Prostate gland (tissue), 2 donors: ENCODE data around the gene ETV5. TPM values are rescaled to one million over a fixed set of nuclear protein-coding genes. Genes with fewer than 3 reads are reported as not detected.

ENCODE experiments used
- DNase-seq: peaks from one replicate; pipeline ENCODE4 v3.0.0-alpha.2; 2019; ENCODE audit warnings: low spot score
- H3K27ac ChIP-seq, 2 donors: fragments of 200-600 bp; sonication (generic); 2 replicates each; pipeline ENCODE4 v1.5.1; 2017 to 2019
- H3K27me3 ChIP-seq: fragments of 200-600 bp; sonication (generic); replicated peaks from 2 replicates; pipeline ENCODE4 v1.5.1; 2019; ENCODE audit not compliant: insufficient read depth
- H3K36me3 ChIP-seq, 2 donors: fragments of 200-600 bp; sonication (generic); 1 replicate in 1 of 2; 2 replicates in 1 of 2; pipeline versions ENCODE4 v1.5.1 to v1.8.1; 2017 to 2019
- H3K4me1 ChIP-seq: fragments of 200-600 bp; sonication (generic); replicated peaks from 2 replicates; pipeline ENCODE4 v1.5.1; 2019
- H3K4me3 ChIP-seq, 2 donors: fragments of 200-600 bp; sonication (generic); 2 replicates each; pipeline ENCODE4 v1.5.1; 2017 to 2019
- H3K9me3 ChIP-seq: fragments of 200-600 bp; sonication (generic); 2 replicates; pipeline ENCODE4 v1.5.1; 2017
- CTCF ChIP-seq, 4 experiments: fragments of 200-600 bp in 2 of 4; fragments of 450-650 bp in 2 of 4; sonication (generic) in 2 of 4; IDR thresholded peaks; 1 replicate in 3 of 4; 2 replicates in 1 of 4; pipeline ENCODE4 v1.5.1; 2016 to 2019; ENCODE audit warnings: antibody characterized with exemption in 4 of 4, mild to moderate bottlenecking in 2 of 4, moderate library complexity in 2 of 4
- POLR2A ChIP-seq: fragments of 450-650 bp; IDR thresholded peaks from one replicate; pipeline ENCODE4 v1.6.1; 2016; ENCODE audit warnings: antibody characterized with exemption, mild to moderate bottlenecking
- POLR2AphosphoS5 ChIP-seq: sonication (generic); formaldehyde crosslinking; IDR thresholded peaks from one replicate; pipeline ENCODE4 v1.6.1; 2017; ENCODE audit warnings: antibody characterized with exemption
- WGBS: methylation state at CpG from one replicate; pipeline ENCODE4 v1.1.5; 2018; 5-methylcytosine and 5-hydroxymethylcytosine counted together
- intact Hi-C: fragments of 100-400 bp; cut with DNase I; formaldehyde crosslinking; loops from one replicate; pipeline ENCODE4 v1.14.2; 2022
- total RNA-seq, 2 donors: library from RNA; depleted of rRNA; stranded (reverse); fragments of >200 nt; gene quantifications; one replicate each; pipeline ENCODE4 v1.1.0, GENCODE V29; 2016

The ETV5 gene
- total RNA-seq, 2 donors from 2014 or later, result 16.5 to 17.6 TPM

- Histone ChIP-seq H3K36me3 (no peaks in the 10 kb centered on the region), H3K27me3 (no peaks in the 10 kb centered on the region), H3K9me3 (no peaks in the 10 kb centered on the region), H3K4me3 (no peak overlapping the region), H3K4me1 (no peaks in the 10 kb centered on the region), H3K27ac (no peak overlapping the region)
- intact Hi-C loops, result no loop called here
- TF ChIP-seq POLR2AphosphoS5, result no peak
- TF ChIP-seq POLR2A, result no peak
- TF ChIP-seq CTCF (IDR thresholded peaks at IDR 0.05), result no peak
- WGBS, result 78% methylated on average over 3 of the region's 3 CpGs
- DNase-seq, result no peak
Measured at GRCh38 chr3:186014866-186015265, 94.0 kb downstream of the ETV5 start.

DNA sequence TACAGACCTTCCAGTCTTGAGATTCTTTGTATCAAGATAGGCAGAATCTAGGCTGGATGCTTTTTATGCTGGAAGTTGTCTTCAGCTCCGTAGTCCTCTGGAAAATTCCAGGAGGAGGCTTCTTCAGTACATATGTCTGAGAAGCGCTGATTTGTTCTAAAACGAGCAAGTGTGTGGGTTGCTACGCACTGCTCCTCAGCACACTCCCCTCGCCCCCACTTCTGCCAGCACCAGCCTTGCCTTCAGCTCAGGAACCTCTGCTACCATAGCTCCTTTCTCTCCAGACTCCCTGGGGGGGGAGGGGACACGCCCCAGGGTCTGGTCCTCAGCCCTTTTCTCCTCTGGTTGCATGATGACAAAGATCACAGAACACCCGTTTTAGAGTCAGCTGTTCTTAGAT, 95.6 kb downstream of the ETV5 start:
- intact Hi-C loops, result no loop called here
- no peak overlapping the region for H3K4me3 ChIP-seq
- no peak overlapping the region for H3K27ac ChIP-seq
- no peaks in the 10 kb centered on the region for H3K27me3 ChIP-seq
- 73% methylated on average over 7 of the region's 7 CpGs for WGBS
- no peaks in the 10 kb centered on the region for H3K4me1 ChIP-seq
- no peaks in the 10 kb centered on the region for H3K36me3 ChIP-seq
- no peak for DNase-seq
- TF ChIP-seq POLR2AphosphoS5 (no peak), POLR2A (no peak), CTCF (IDR thresholded peaks at IDR 0.05) (no peak)
- H3K9me3 ChIP-seq, result no peaks in the 10 kb centered on the region

DNA sequence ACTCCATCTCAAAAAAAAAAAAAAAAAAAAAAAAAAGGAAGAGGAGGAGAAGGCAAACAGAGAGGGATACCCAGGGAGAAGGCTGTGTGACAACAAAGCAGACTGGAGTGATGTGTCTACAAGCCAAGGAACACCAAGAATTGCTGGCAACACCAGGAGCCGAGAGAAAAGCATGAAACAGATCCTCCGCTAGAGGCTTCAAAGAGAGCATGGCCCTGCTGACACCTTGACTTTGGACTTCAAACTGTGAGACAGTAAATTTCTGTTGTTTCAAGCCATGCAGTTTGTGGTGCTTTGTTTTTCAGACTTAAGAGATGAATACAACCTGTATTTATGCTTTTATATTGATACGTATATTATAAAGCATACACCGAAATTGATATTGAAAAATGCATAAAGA, 96.8 kb downstream of the ETV5 start:
- Histone ChIP-seq H3K9me3 (no peaks in the 10 kb centered on the region), H3K4me1 (no peaks in the 10 kb centered on the region), H3K36me3 (no peaks in the 10 kb centered on the region), H3K4me3 (no peak overlapping the region), H3K27ac (no peak overlapping the region), H3K27me3 (no peaks in the 10 kb centered on the region)
- no peak for DNase-seq
- intact Hi-C loops, result no loop called here
- no peak for TF ChIP-seq POLR2A
- TF ChIP-seq POLR2AphosphoS5, result no peak
- no peak for TF ChIP-seq CTCF (IDR thresholded peaks at IDR 0.05)
- 87% methylated on average over 4 of the region's 4 CpGs for WGBS

GRCh38 chr3:186004671-186005070, 104.2 kb downstream of the ETV5 start:
- Histone ChIP-seq H3K27me3 (no peaks in the 10 kb centered on the region), H3K4me1 (no peaks in the 10 kb centered on the region), H3K9me3 (no peaks in the 10 kb centered on the region), H3K27ac (no peak overlapping the region), H3K4me3 (no peak overlapping the region), H3K36me3 (no peaks in the 10 kb centered on the region)
- WGBS, result 94% methylated on average over 7 of the region's 7 CpGs
- no peak for DNase-seq
- TF ChIP-seq POLR2AphosphoS5 (no peak), CTCF (IDR thresholded peaks at IDR 0.05) (no peak), POLR2A (no peak)
- intact Hi-C loops, result no loop called here

GRCh38 chr3:186004209-186004608, 104.7 kb downstream of the ETV5 start:
- intact Hi-C loops, result no loop called here
- WGBS, result 50% methylated on average over 3 of the region's 3 CpGs
- no peaks in the 10 kb centered on the region for H3K9me3 ChIP-seq

More at GRCh38 chr3:186004209-186004608, 104.7 kb downstream of the ETV5 start:
- Histone ChIP-seq H3K27ac (no peak overlapping the region), H3K4me3 (no peak overlapping the region), H3K36me3 (no peaks in the 10 kb centered on the region), H3K4me1 (no peaks in the 10 kb centered on the region), H3K27me3 (no peaks in the 10 kb centered on the region)
- no peak for DNase-seq
- TF ChIP-seq POLR2AphosphoS5 (no peak), POLR2A (no peak), CTCF (IDR thresholded peaks at IDR 0.05) (no peak)
